Measurements from ENCODE around the gene BEGAIN. TPM values are rescaled to one million over a fixed set of nuclear protein-coding genes. Genes with fewer than 3 reads are reported as not detected.

BEGAIN gene
- total RNA-seq, 2 donors from 2014 or later = 1.7 to 2.1 TPM

- ATAC-seq (no peak), DNase-seq (peak; percentile 16)
- intact Hi-C loops (cut with DNase I) = no loop called here
These were observed 52.5 kb downstream of the BEGAIN start for GRCh38 chr14:100534528-100535286.

DNA sequence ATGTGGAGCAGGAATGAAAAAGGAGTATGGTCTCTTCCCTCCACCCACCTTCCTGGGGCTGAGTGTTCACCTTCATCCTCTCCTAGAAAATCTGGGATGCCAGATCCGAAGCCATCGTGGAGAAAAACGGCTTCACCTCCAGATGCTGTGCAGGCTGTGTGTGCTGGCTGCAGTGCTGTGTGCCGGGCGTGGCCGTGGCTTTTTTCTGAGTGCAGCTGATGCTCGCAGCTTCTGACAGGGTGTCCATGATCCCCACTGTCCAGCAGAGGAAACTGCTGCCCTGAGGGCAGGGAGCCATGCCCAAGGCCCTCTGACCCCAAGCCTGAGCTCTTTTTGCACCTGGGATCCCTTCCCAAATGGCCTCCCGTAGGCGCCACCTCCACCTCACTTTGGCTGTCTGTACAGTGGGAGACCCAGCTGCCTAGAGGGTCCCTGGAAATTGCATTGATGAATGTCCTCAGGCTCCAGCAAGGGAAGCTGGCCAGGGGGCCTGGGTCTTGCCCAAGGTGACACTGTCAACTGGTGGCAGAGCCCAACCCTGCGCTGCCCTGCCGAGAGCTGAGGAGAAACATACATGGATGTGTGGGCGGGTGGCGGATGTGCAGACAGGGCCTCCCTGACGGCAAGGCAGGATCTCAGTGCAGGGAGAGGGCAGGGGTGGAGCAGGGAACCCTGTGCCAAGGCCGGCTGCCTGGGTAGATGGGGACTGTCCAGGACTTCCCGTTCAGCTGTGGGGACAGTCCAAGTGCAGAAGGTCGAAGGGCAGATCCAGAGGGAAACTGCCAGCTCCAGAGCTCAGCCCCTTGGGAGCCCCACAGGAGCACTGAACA is 53.3 kb downstream of the BEGAIN start:
- intact Hi-C loops (cut with DNase I) = no loop called here
- ATAC-seq = peak in 1 of 2 donors; percentile 25
- peak; percentile 23 for DNase-seq

DNA sequence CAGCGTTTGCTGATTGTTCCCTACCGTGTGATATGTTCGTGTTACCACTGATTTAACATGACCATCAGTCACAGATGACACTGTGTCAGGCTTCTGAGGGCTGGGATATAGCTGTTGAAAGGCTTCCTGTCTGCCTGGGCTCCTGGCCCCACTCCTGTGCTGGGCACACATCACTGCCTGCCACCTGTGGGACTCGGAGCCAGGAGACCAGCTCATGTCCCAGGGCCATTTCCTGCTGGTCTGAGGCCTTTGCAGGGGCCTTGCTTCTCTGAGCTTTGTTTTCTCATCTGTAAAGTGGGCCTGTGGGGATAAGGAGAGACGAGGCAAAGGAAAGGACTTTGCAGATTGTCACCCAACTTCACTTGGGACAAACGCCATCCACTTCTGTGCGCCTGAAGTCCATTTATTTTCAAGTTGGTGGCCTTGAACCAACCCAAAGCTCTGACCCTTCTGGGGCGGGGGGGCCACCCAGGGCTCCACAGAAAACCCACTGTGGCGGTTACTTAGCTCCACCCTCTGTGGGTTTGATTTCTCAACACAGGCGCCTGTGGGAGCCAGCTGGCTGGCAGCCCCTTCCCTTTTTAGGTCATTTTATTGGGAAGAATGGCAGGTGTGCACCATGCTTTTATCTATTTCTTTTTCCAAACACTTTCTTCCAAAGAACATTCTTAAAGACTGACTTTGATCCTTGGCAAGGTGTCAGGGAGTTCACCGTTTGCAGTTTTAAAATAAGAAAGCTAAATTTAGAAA is 54.1 kb downstream of the BEGAIN start:
- intact Hi-C loops (cut with DNase I) = no loop called here
- DNase-seq = peak; percentile 41
- peak in 1 of 2 donors; percentile 50 for ATAC-seq

DNA sequence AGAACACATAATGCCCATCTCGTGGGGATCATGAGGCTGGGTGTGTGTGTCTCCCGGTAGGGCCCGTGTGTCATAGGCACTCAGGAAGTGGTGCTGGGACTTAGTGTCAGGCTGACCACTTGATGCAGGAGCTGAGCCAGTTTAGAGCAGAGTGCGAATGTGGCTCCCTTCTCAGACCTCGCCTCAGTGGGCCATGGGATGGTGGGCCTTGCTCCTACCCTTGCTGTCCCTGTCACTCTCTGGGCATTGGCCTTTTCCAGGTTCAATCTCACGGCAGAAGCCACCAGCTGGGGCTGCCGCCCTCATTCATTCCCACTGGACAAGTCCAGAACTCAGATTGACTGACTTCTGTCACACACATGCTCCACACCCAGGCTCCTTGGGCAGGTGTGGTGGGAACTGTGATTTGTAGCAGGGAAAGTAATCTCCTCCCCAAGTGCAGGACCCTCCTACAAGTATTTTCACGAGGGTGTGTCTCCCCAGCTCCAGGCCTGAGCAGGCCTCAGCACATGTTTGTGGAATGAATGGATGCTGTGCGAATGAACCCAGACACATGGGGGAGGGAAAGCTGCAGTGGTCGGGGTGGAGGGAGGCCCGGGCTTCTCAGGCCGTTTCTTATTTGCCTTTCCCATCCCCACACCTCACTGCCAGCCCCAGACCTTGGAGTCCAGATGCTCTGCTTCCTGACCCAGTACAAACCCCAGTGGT is 54.9 kb downstream of the BEGAIN start:
- ATAC-seq (no peak), DNase-seq (peak; percentile 10)
- intact Hi-C loops (cut with DNase I) = no loop called here

DNA sequence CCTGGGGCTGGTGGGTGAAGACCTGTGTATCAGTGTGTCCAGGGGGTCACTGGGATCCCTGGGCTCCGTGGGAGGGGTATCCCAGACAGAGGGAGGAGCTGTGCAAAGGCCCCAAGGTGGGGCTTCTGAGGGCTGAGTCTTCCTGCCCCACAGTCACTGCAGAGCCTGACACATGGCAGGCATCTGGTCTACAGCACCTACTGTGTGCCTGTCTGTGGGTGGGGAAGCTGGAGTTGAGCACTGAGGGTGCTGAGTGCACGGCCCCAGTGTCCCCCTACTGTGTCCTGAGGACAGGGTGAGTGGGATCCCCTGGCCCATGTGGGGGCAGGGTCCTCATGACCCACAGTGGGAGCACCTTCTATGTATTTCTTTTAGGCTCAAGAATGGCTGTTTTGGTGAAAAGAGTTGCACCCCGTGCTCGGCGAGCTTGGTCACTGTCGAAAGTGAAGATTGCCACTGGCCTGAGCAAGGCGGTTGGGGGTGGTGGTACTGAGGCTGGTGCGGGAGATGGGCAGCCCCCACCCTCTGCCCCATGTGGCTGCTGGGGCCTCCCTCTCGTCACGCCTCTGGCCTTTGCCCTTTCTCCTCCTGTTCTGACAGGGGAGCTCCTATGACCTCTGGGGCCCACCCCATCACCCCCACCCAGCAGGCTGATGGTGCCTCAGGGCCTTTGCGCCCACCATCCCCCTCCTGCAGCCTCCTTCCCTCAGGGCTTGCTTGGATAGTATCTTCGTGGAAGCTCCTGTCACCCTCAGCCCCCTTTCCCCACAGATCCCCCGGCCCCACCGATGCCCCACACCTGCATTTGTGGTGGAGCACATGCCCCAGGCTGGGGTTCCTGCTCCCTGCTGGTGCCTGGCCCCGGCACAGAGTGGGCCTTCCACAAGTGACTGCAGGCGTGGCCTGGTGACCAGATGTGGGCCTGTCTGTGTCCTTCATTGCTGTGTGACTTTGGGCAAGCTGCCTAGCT is 55.8 kb downstream of the BEGAIN start:
- DNase-seq = peak; percentile 11
- intact Hi-C loops (cut with DNase I) = no loop called here
- no peak for ATAC-seq

GRCh38 chr14:100530270-100531072 is 56.7 kb downstream of the BEGAIN start:
- peak; percentile 10 for DNase-seq
- intact Hi-C loops (cut with DNase I) = no loop called here
- no peak for ATAC-seq

DNA sequence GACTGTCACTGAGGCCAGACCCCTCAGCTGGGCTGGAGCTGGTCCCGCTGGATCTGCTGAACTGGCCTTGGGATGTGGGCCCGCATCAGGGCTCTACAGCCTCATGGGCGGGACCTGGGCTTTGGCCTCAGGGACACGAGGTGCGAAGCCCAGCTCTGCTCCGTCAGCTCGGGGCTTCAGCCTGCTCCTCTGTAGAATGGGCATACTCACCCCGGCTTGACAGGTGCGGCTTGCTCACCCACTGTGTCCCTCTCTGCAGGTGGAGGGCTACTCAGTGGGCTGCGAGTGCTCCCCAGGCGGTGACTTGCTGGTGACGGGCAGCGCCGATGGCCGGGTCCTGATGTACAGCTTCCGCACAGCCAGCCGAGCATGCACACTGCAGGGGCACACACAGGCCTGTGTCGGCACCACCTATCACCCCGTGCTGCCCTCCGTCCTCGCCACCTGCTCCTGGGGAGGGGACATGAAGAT is 57.6 kb downstream of the BEGAIN start:
- ATAC-seq (no peak), DNase-seq (peak; percentile 13)
- intact Hi-C loops (cut with DNase I) = no loop called here

DNA sequence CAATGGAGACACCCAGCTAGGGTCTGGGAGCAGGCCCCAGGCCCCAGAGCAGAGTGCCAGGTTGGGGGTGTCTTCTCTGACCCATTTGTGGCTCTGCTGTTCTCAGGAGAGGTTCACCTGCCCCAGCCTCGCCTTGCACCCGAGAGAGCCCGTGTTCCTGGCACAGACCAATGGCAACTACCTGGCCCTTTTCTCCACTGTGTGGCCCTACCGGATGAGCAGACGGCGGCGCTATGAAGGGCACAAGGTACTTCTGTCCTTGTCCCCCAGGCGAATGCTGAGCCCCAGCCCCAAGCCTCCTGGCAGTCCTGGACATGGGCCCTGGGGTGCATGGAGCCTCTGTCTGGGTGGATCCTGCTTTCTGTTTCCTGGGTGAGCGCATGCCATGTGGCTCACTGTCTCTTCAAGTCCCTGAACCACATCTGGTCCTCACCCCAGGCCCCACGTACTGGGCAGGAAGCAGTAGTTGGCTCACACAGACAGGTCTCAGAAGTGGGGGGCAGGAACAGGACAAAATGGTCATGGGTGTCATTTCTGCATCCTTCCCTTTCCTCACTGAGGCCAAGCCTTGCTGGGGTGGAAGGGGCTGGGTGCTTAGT is 58.2 kb downstream of the BEGAIN start:
- ATAC-seq (no peak), DNase-seq (no peak)
- intact Hi-C loops (cut with DNase I) = no loop called here

GRCh38 chr14:100526632-100527031 is 60.6 kb downstream of the BEGAIN start:
- ATAC-seq = no peak
- DNase-seq = no peak
- intact Hi-C loops (cut with DNase I) = no loop called here

DNA sequence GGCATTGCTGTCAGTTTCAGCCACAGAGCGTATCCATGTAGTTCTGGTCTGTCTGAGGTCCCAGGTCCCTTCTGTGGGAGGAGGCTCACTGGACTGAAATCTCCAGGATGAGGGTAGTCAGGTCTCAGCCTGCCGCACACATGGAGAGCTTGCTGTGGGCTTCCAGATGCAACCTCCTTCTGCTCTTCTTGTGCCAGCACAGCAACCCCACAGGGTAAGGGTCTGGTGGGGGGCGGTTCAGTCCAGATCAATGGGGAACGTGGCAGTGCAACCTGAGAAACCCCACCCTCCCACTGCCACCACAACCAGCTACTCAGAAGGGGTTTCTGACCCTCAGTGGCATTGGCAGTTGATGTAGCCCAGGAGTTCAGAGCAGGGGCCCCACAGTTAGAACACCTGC is 61.2 kb downstream of the BEGAIN start:
- intact Hi-C loops (cut with DNase I) = no loop called here
- ATAC-seq = no peak
- no peak for DNase-seq

DNA sequence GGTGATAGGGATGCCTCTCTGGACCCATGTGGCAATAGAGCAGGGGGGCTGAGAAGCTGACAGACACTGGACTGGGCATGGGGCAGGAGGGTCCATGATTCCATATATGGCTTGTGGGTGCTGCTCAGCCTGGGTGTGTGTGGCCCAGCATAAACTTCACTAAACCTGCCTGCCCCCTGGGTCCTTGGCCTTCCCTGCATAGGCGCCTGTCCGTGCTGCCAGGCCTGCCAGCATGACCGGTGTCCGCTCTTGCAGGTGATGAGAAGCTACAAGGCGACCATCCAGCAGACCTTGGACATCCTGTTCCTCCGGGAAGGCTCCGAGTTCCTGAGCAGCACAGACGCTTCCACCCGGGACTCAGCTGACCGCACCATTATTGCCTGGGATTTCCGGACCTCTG is 61.6 kb downstream of the BEGAIN start:
- intact Hi-C loops (cut with DNase I) = no loop called here
- no peak for ATAC-seq
- DNase-seq = no peak

DNA sequence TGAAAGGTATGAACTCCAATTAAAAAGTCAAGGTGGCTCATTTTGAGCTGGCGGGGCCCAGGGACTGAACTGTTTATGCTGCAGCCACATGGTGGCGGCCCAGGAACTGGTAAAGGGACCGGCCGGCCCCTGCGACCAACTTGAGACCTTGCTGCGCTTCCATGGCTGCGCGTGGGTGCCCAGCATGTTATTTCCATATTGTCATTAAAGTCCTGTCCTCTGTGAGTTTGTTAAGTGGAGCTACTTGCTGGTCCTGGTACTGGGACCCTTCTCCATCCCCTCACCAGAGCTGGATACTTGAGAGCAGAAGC is 62.3 kb downstream of the BEGAIN start:
- ATAC-seq (no peak), DNase-seq (no peak)
- intact Hi-C loops (cut with DNase I) = no loop called here

GRCh38 chr14:100524233-100524932 is 62.8 kb downstream of the BEGAIN start:
- intact Hi-C loops (cut with DNase I) = no loop called here
- ATAC-seq (no peak), DNase-seq (no peak)

DNA sequence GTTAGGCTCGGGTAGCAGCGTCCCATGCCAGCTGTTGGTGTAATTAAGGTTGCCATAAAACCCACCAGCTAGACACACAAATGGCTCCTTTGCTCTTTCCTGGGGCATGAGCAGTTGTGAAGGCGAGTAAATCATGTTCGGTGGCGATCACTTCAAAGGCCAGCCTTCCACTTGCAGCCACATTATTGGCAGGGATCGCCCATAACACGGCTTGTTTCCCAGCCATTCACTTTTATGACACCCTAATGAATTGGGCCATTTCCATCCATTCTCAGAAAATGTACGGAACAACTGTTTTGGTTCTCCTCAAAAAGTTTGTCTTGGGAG is 63.4 kb downstream of the BEGAIN start:
- no peak for DNase-seq
- ATAC-seq = no peak
- intact Hi-C loops (cut with DNase I) = no loop called here

GRCh38 chr14:100523131-100523842 is 63.9 kb downstream of the BEGAIN start:
- intact Hi-C loops (cut with DNase I) = no loop called here
- ATAC-seq (no peak), DNase-seq (no peak)

- no peak for DNase-seq
- peak; percentile 42 to 57 for ATAC-seq
- intact Hi-C loops (cut with DNase I) = no loop called here
These were observed 64.6 kb downstream of the BEGAIN start for GRCh38 chr14:100522616-100523099.
